Stimulated activated CD8-positive, alpha-beta memory T cell treated with anti-CD3 and anti-CD28 coated beads, Interleukin-7, amount 100 ng/mL, for 24 hours (primary cell): ENCODE results near the gene KIAA1671.

ENCODE experiments used
- DNase-seq: peaks from one replicate; pipeline ENCODE4 v3.0.0-alpha.2; 2020; ENCODE audit warnings: low read depth

KIAA1671 gene

GRCh38 chr22:24981656-24982055, 29.1 kb downstream of the KIAA1671 start:
- no peak for DNase-seq

DNA sequence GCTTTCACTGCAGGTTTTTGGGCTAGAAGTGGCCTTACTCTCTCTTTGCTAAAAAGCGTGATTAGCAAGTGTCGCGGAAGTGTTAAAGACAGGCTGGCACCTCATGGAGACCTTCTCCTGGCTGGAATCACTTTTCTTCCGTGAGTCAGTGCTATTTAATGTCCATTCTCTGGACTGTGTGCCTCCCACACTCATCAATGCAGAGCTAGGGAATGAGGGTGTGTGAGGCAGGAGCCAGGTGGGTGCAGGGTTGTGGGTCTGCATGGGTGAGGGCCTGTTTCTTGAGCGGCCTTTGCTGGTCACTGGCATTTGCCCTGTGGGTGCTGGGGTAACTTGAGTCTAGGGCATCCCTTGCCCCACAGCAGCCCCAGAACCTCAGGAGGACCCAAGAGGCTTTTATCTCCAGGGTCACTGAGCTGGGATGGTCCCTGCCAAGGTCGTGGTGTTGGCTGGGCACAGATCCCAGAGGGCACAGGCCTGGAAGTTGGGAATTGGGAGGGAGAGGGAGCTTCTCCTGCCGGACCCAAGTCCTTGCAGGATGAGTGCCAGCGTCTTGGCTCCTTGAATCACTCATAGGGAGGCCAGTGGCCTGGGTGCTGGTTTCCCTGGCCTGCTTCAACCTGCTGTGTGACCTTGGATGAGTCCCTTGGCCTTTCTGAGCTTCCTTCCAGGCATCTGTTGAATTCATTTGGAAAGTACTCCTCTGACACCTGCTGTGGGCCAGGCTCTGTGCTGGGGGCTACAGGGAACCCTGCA, 30.0 kb downstream of the KIAA1671 start:
- no peak for DNase-seq

GRCh38 chr22:24983151-24983550, 30.6 kb downstream of the KIAA1671 start:
- no peak for DNase-seq

GRCh38 chr22:24984122-24984521, 31.6 kb downstream of the KIAA1671 start:
- DNase-seq: no peak

DNA sequence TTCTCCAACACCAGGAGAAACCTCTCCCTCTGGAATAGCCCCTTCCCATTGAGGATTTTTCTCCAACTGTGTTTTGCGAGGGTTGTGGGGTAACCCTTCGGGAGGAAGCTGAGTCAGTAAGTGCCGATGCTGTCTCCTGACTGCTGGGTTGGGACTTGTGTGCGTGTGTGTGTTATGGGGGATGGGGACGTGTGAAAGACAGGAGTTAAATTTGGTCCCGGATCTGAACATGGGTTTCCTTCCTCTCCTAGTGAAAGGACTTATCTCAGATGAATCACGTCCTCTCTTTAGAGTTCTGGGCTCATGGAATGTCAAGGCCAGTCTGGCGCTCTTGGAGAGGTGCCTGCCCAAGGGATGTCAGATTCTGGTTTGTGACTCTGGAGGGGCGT, 33.3 kb downstream of the KIAA1671 start:
- no peak for DNase-seq

- no peak for DNase-seq
Observed at GRCh38 chr22:24986816-24987215, 34.3 kb downstream of the KIAA1671 start.

DNA sequence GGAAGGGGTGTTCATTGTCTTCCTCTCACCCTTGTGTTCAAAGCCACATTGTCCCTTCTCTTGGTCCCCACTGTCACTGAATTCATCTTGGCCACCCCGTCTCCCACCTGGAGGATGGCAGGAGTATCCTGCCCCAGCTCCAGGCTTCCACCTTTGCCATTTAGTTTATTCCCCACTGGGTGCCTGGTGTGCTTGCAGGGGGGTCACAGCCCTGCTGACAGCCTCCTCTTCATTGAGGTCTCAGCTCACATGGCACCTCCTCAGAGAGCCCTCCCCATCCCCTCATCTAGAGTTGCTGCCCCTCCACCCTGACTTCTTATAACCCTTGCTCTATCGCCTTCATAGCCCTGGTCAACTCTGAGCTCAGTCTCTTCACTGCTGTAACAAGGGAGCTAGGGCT, 36.6 kb downstream of the KIAA1671 start:
- no peak for DNase-seq

DNA sequence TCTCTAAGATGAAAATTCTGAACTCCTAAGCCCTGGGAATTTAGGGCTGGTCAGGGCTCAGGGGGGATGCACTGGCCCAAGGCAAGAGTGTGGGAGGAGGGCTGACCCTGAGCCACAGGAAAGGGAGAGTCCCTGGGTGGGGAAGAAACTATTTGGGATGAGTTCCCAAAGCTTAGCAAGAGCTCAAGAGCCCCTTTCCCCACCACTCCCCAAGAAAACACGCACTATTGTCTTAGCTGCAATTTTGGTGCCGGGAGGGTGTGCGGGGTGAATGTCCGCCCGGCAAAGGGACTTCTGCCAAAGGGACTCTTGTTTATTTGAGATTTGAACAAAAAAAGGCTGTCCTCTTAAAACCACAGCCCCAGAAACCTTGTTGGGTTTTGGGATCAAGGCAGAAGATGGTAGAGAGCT, 37.0 kb downstream of the KIAA1671 start:
- DNase-seq: no peak

DNA sequence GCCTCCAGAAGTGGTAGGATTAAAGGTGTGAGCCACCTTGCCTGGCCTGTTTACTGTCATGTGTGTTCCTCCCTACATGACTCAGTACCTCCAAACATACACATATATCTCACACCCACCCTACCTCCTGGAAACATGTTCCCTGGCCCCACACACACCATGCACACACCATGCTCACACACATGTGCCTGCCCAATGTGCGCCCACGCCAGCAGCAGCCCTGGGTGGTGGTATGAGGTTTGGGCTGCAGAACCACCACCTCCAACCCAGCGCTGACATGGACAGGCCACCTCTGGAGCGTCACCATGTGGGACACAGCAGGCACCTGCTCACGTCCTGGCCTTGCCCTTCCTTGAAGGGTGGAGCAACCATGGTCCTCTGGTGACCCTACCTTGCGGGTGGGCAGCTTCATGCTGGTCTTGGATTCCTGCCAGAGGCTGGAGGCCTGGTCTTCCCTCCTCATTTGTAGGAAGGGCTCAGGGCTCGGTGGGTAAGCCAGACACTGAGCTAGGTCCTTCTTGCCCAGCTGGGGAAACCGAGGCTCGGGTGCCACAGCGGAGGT, 37.9 kb downstream of the KIAA1671 start:
- DNase-seq: no peak

- no peak for DNase-seq
Observed at GRCh38 chr22:24992946-24993345, 40.4 kb downstream of the KIAA1671 start.

DNA sequence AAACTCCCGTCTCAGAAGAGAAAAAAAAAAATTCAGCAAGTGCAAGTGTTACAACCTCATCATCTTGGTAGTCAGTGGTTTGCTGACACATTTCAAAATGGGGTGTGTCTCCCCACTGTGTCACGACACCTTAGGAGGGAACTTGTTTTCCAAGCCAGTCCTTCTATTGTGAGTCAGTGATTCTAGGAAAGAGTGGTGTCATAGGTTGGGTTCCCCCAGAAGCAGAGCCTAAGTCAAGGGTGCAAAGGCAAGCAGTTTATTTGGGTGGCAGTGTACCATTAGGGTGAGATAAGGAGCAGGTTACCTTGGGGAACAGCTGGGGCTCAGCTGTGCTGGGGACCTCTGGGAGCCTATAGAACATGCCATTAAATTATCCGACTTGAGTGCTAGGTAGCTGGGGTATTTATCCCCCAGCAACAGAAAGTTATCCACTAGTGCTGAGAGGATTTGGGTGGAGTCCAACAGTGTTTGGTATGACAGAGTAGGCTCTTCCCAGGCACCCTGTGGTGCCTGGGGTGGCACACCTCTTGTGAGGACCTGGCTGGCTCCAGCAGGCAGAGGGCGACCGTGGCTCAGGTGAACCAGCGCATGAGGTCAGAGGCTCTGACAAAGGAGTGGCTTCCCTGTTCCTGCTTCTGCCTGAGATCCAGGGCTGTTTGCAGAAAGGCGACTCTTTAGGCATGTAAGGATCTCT, 41.7 kb downstream of the KIAA1671 start:
- DNase-seq: peak; percentile 12

DNA sequence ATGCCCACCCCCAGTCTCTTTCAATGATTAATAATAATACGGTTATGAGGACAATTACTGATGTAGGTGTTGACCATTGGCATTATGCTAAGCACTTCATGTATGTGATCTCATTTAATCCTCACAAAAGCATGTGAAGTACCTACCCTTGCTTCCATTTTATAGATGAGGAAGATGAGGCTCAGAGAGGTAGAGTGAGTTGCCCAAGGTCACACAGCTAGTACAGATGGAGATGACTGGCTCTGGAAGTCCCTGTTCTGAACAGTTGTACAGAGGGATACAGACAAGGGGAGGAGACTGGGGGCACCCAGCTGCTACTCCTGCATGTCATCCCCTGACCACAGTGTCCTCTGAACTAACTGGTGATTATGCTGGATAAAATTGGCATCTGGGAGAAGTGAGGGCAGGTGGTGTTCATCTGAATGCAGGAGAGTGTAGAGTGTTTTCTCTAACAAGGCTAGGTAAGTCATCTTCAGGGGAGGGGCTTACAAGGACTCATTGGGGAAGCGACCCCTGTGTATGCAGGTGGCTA, 43.2 kb downstream of the KIAA1671 start:
- DNase-seq: no peak

- no peak for DNase-seq
Observed at GRCh38 chr22:24996420-24996952, 44.0 kb downstream of the KIAA1671 start.

GRCh38 chr22:24997023-24997422, 44.5 kb downstream of the KIAA1671 start:
- no peak for DNase-seq

DNA sequence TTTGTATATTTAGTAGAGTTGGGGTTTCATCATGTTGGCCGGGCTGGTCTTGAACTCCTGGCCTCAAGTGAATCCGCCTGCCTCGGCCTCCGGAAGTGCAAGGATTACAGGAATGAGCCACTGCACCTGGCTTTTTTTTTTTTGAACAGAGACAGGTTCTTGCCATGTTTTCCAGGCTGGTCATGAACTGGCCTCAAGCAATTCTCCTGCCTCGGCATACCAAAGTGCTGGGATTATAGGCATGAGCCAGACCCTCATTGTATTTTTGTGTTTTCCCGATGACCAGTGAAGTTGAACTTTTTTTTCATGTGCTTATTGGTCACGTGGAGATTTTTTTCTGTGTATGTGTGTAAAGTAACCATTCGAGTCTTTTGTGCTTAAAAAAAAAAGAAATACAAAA, 48.2 kb downstream of the KIAA1671 start:
- DNase-seq: no peak

- DNase-seq: no peak
Observed at GRCh38 chr22:25002241-25002985, 49.9 kb downstream of the KIAA1671 start.

DNA sequence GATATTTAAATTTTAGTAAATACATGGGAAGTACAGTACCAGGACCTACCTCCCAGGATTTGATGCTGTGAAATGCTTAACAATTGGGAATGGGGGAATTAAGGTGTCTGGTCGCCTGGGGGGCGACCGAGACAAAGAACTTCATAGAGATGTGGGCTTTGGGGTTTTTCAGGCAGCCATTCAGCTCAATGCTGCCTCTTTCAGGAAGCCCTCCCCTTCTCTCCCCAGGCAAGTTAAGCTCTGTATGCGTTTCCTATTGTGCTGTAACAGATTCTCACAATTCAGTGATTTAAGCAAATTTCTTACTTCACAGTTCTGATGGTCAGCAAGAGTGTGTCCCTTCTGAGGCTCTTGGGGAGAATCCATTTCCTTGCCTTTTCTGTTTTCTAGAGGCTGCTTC, 53.8 kb downstream of the KIAA1671 start:
- no peak for DNase-seq

DNA sequence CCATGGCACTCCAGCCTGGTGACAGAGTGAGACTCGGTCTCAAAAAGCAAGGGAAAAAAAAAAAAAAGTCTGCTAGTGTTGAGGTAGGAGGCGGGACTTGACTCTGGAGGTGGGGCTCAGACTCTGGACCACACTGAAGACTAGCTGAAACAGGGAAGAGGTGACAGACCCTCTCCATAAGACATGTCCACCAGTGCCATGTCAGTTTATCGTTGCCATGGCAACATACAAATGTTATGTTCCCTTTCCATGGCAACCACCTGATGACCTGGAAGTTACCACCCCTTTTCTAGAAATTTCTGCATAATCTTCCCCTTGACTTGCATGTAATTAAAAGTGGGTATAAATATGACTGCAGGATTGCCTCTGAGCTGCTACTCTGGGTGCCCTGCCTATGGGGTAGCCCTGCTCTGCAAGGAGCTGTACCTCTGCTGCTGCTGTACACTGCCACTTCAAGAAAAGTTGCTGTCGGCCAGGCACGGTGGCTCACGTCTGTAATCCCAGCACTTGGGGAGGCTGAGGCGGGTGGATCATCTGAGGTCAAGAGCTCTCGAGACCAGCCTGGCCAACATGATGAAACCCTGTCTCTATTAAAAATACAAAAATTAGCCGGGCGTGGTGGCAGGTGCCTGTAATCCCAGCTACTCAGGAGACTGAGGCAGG, 55.1 kb downstream of the KIAA1671 start:
- no peak for DNase-seq

DNA sequence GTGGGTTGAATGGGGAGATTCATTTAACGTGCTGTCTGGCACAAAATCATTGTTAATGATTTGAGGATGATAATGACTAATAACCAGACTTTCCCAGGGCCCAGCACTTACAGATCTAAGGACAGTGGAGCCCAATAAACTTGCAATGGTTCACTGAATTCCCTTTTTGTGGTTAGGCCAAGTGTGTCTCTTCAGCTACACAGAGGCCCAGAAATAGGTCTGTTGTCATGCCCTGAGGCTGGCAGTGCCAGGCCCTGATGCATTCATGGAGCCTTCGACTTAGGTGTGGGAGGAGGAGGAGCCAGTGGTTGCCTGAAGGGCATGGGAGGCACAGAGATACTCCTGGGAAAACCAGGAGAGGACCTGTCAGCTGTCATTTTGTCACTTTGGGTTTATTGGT, 56.1 kb downstream of the KIAA1671 start:
- DNase-seq: no peak

DNA sequence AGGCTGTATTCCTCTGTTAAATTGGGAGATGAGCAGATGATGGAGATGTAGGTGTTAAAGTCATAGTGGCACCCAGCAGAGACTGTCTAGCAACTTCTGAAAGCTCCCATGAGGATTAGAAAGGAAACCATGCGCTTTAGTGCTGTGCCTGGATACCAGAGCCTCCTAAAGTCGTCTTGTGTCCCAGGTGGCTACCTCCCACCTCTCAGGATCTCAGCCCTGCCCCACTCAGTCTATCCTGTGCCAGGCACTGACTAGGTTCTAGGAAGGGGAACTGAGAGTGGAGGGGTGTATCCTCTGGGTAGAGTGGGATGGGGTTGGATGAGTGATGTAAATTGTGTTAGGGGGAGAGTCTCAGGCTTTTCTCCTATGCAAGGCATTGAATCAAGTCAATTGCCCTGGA, 60.2 kb downstream of the KIAA1671 start:
- no peak for DNase-seq

GRCh38 chr22:25013607-25014006, 61.1 kb downstream of the KIAA1671 start:
- DNase-seq: no peak
